Measurements from ENCODE around the gene COL1A1.

Gene COL1A1

GRCh38 chr17:50201276-50201854 lies at the start of gene COL1A1:
Gene COL1A1 (minus strand): TSS chr17:50201631. CDS start chr17:50201513, 118 bp downstream.
- no peak for DNase-seq (ENCODE audit: low read depth)

GRCh38 chr17:50248255-50248654 lies 46.8 kb upstream of the COL1A1 start:
- DNase-seq (ENCODE audit: low read depth), result no peak

- no peak for DNase-seq (ENCODE audit: low read depth)
Observed at GRCh38 chr17:50244771-50245170, 43.3 kb upstream of the COL1A1 start.

- no peak for DNase-seq (ENCODE audit: low read depth)
Observed at GRCh38 chr17:50241431-50241830, 40.0 kb upstream of the COL1A1 start.

GRCh38 chr17:50240851-50241250 lies 39.4 kb upstream of the COL1A1 start:
- DNase-seq (ENCODE audit: low read depth), result no peak

- DNase-seq (ENCODE audit: low read depth), result no peak
Observed at GRCh38 chr17:50239937-50240336, 38.5 kb upstream of the COL1A1 start.

GRCh38 chr17:50238601-50239280 lies 37.3 kb upstream of the COL1A1 start:
- DNase-seq (ENCODE audit: low read depth), result no peak

GRCh38 chr17:50237901-50238300 lies 36.5 kb upstream of the COL1A1 start:
- DNase-seq (ENCODE audit: low read depth), result no peak

GRCh38 chr17:50234581-50234980 lies 33.1 kb upstream of the COL1A1 start:
- DNase-seq (ENCODE audit: low read depth), result no peak

GRCh38 chr17:50225701-50226240 lies 24.3 kb upstream of the COL1A1 start:
- no peak for DNase-seq (ENCODE audit: low read depth)

- DNase-seq (ENCODE audit: low read depth), result no peak
Observed at GRCh38 chr17:50222922-50223321, 21.5 kb upstream of the COL1A1 start.

GRCh38 chr17:50221864-50222545 lies 20.6 kb upstream of the COL1A1 start:
- DNase-seq (ENCODE audit: low read depth), result no peak

- DNase-seq (ENCODE audit: low read depth), result no peak
Observed at GRCh38 chr17:50221266-50221863, 19.9 kb upstream of the COL1A1 start.

- DNase-seq (ENCODE audit: low read depth), result no peak
Observed at GRCh38 chr17:50220811-50221210, 19.4 kb upstream of the COL1A1 start.

- DNase-seq (ENCODE audit: low read depth), result no peak
Observed at GRCh38 chr17:50219939-50220465, 18.6 kb upstream of the COL1A1 start.

- no peak for DNase-seq (ENCODE audit: low read depth)
Observed at GRCh38 chr17:50219342-50219741, 17.9 kb upstream of the COL1A1 start.

- no peak for DNase-seq (ENCODE audit: low read depth)
Observed at GRCh38 chr17:50218771-50219315, 17.4 kb upstream of the COL1A1 start.

GRCh38 chr17:50218071-50218759 lies 16.8 kb upstream of the COL1A1 start:
- DNase-seq (ENCODE audit: low read depth), result no peak

- DNase-seq (ENCODE audit: low read depth), result no peak
Observed at GRCh38 chr17:50217591-50217990, 16.2 kb upstream of the COL1A1 start.

GRCh38 chr17:50214976-50215760 lies 13.7 kb upstream of the COL1A1 start:
- no peak for DNase-seq (ENCODE audit: low read depth)

Measured in activated T-helper 1 cell treated with Interleukin-2 at 50 U/mL for 16 hours (primary cell).